ENCODE results near the gene MYT1. TPM values are rescaled to one million over a fixed set of nuclear protein-coding genes. Genes with fewer than 3 reads are reported as not detected.

Gene MYT1
- total RNA-seq, 1 donor from 2014 or later: 0.74 TPM

DNA sequence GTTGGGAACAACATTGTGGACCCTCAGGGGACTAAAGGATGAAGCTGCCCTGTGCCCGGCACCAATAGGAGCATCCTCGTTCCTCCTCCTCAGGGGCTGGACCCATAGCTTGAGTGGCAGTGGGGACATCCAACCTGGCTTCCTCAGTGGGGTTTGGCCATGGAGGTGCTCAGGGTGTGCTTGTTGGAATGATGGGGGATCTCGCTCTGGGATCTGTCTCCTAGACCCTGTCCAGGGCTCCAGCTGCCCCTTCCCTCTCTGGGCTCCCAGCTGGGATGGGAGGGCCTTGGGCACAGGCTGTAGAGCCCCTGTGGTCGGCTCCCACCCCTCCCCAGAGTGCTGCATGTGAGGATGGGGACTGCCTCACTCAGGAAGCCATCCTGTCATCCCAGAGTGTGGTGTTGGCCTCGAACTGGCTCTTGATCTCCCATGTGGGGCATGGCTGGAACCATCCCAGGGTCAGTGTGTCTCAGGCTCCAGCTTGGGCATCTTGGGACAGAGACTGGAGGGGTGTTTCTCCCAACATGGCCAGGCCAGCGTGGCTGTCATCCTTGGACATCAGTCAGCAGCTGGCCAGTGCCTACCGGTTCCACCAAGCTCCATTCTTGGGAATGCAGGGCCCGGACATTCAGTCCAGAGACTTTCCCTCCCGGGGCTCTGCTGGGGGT is 9.5 kb upstream of the MYT1 start:
- Mint-ChIP-seq H3K27ac (ENCODE audit: unreplicated experiment) (no peak overlapping the region), H3K27me3 (ENCODE audit: unreplicated experiment) (peaks cover 10% of the 10 kb centered on the region), H3K36me3 (ENCODE audit: low read depth, unreplicated experiment) (peaks cover 12% of the 10 kb centered on the region), H3K4me3 (ENCODE audit: unreplicated experiment) (no peak overlapping the region), H3K9me3 (ENCODE audit: unreplicated experiment) (no peaks in the 10 kb centered on the region), H3K4me1 (ENCODE audit: unreplicated experiment) (peaks cover 19% of the 10 kb centered on the region)
- DNase-seq (ENCODE audit: low spot score): no peak
- no peak for TF ChIP-seq CTCF (IDR thresholded peaks at IDR 0.05; ENCODE audit: unreplicated experiment)

GRCh38 chr20:64155258-64156135 is 8.8 kb upstream of the MYT1 start:
- Mint-ChIP-seq H3K4me1 (ENCODE audit: unreplicated experiment) (peaks cover 19% of the 10 kb centered on the region), H3K27ac (ENCODE audit: unreplicated experiment) (no peak overlapping the region), H3K27me3 (ENCODE audit: unreplicated experiment) (peaks cover 7% of the 10 kb centered on the region), H3K36me3 (ENCODE audit: low read depth, unreplicated experiment) (peaks cover 10% of the 10 kb centered on the region), H3K9me3 (ENCODE audit: unreplicated experiment) (no peaks in the 10 kb centered on the region), H3K4me3 (ENCODE audit: unreplicated experiment) (peak overlapping the region; percentile 8)
- no peak for DNase-seq (ENCODE audit: low spot score)
- TF ChIP-seq CTCF (IDR thresholded peaks at IDR 0.05; ENCODE audit: unreplicated experiment): no peak

DNA sequence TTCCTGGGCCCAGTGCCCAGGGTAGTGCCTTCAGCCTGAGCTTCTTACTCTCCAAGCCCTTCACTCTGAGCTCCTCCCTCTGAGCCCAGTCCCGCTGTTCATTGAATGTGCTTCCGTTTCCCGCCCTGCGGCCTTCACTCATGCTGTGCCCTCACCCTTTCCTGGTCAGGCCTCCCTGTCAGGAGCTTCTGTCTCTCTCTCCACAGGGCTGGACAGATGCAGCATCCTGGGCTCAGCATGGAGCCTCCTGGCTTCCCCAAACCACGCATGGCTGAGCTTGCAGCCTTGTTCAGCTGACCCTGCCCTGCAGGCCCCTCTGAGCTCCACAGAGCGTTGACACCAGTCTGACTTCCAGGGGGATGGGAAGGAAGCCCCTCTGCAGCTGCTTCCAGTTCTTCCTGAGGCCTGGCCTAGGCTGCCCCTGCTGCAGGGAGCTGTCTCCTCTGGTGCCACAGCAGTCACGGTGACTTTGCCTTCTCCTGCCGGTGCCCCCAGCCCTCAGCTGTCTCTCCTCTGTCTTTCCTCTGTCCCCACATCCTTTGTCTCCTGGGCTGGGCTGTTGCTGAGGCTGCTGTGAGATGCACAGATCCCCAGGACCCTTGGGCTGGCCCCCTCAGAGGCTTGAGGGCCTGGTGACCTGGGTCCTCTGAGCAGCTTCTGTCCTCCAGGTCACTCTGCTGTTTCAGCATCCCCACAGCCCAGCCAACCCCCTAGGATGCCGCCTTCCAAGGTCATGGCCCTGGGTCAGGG is 7.9 kb upstream of the MYT1 start:
- Mint-ChIP-seq H3K4me1 (ENCODE audit: unreplicated experiment) (peaks cover 22% of the 10 kb centered on the region), H3K4me3 (ENCODE audit: unreplicated experiment) (no peak overlapping the region), H3K36me3 (ENCODE audit: low read depth, unreplicated experiment) (peaks cover 5% of the 10 kb centered on the region), H3K27me3 (ENCODE audit: unreplicated experiment) (peaks cover 3% of the 10 kb centered on the region), H3K9me3 (ENCODE audit: unreplicated experiment) (no peaks in the 10 kb centered on the region), H3K27ac (ENCODE audit: unreplicated experiment) (no peak overlapping the region)
- TF ChIP-seq CTCF (IDR thresholded peaks at IDR 0.05; ENCODE audit: unreplicated experiment): no peak
- no peak for DNase-seq (ENCODE audit: low spot score)

- H3K9me3 Mint-ChIP-seq (ENCODE audit: unreplicated experiment): no peaks in the 10 kb centered on the region
- DNase-seq (ENCODE audit: low spot score): no peak
- TF ChIP-seq CTCF (IDR thresholded peaks at IDR 0.05; ENCODE audit: unreplicated experiment): no peak
- H3K4me1 Mint-ChIP-seq (ENCODE audit: unreplicated experiment): peaks cover 24% of the 10 kb centered on the region
- peaks cover 5% of the 10 kb centered on the region for H3K36me3 Mint-ChIP-seq (ENCODE audit: low read depth, unreplicated experiment)
- peak overlapping the region; percentile 31 for H3K27ac Mint-ChIP-seq (ENCODE audit: unreplicated experiment)
- H3K4me3 Mint-ChIP-seq (ENCODE audit: unreplicated experiment): no peak overlapping the region
- peaks cover 3% of the 10 kb centered on the region for H3K27me3 Mint-ChIP-seq (ENCODE audit: unreplicated experiment)
These were observed 7.1 kb upstream of the MYT1 start for GRCh38 chr20:64156886-64157875.

Data from endothelial cell (in vitro differentiated cells).